Fibroblast of skin of left biceps (primary cell): ENCODE results near the gene MAPK11.

ENCODE experiments used
- DNase-seq, 2 experiments: peaks; one replicate each; pipeline ENCODE4 v3.0.0-alpha.2; 2013; ENCODE audit warnings: low read depth in 2 of 2

MAPK11 gene

DNA sequence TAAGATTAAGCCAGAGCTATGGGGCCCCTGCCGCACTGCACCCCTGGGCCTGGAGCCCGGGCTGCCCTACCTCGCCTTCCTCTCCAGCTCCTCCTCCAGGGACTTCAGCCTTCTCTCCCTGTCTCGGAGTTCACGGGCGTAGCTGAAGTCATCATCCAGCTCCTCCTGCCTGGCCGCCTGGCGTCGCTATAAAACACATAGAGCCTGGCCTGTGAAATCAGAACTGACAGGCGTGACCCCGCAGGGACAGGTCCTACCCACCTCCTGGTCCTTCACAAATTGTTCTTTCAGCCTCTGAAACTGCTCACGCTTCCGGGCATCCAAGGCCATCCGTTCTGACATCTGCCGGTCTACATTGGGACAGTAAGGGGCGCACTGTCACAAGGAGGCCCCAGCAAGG lies 46.1 kb downstream of the MAPK11 start:
- no peak for DNase-seq

DNA sequence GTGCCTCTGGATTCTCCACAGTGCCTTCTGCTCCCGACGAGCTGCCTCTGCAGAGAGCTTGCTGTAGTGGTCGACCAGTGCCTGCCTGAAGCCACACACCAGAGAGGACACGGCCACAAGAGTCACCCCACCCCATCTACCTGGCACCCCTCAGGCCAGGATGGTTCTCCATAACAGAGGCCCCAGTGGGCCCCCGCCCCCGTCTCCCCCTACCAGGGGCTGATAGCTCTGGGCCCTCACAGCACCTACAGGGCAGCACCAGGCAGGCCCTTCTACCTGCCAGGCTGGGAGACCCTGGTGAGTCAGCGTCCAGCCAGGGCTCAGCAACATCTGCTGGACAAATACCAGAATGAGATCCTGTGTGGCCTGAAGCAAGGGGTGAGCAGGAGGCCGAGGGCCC lies 47.7 kb downstream of the MAPK11 start:
- DNase-seq, result no peak

DNA sequence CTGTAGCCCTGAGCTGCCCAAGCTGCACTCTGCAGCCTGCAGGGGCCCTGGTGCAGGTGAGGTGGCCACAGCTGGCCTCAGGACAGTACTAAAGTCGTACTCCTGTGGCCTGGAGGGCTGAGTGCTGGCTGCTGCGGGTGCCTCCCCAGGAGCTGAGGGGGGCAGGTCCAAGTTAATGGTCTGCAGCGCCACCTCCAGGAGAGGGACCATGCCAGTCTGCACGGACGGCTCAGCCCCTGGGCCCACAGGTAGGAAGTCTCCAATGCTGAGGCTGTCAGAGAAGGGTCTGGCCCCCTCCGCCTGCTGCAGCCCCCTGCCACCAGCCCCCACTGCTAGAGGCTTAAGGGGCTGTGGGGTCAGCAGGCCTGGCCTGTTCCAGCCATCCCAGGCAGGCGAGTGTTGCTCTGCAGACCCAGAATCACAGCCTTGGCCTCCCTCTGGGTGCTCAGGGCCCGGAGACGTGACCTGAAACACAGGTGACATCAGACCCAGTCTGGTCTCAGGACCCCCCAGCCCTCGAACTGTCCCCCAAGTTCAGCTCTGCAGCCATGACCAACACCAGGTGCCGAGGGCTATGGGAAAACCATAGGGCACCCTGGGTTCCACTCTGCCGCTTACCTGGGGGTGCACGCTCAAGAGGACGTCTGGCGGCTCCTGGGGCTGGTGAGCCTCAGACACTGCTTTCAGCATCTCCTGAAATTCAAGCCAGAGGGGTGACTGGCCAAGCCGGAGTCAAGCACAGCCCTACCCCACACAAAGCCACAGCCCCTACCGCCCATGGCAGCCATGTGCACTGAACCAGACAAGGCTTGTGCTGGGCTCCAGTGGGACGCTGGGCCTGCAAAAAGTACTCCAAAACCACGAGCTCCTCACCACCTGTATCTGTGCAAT lies 48.5 kb downstream of the MAPK11 start:
- no peak for DNase-seq

DNA sequence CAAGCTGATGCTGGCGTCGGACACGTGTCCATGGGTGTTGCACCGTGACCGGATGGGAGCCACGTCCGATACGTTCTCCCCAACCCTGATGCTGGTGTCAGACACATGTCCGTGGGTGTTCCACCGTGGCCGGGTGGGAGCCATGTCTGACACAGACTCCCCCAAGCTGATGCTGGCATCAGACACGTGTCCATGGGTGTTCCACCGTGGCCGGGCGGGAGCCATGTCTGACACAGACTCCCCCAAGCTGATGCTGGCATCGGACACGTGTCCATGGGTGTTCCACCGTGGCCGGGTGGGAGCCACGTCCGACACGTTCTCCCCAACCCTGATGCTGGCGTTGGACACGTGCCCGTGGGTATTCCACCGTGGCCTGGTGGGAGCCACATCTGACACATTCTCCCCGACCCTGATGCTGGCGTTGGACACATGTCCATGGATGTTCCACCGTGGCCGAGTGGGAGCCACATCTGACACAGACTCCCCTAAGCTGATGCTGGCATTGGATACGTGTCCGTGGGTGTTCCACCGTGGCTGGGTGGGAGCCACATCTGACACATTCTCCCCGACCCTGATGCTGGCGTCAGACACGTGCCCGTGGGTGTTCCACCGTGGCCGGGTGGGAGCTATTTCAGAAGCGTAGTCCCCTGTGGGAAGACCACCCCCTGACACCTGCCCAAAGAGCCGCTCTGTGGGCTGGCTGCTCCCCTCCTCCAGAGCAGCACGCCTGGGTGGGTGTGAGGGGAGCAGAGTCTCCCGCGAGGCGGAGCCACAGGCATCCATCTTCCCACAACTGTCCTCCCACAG lies 49.4 kb downstream of the MAPK11 start:
- no peak for DNase-seq

DNA sequence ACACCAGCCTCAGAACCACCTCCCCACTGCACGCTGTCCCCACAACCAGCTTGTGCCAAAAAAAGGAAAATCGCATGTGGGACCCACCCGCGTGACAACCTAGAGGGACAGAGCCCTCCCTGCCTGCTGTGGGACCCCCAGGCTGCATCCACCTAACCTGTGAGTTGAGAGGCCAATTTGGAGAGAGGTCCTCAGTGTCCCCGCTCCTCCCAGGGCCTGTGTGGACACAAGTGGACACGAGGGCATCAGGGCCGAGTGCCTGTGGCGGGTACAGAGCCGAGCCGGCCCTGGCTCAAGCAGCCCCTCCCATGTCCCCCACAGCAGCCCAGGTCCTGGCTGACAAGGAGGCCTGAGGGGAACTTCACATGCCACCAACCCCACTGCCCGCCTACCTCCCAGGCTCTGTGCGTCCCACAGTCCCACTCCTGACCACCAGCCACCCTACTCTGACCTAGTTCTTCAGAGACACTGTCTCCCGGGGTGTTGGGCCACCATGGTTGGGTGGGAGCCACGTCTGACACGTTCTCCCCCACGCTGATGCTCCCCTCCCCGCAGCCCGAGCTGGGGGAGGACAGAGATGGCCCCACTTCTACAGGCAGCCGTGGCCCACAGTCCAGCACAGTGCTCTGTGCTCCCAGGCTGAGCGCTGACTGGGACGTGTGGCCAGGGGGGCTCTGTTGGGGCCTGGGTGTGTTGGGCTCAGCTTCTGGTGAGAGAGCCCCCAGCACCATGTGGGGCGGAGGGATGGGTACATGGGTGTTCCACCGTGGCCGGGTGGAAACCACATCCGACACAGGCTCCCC lies 50.2 kb downstream of the MAPK11 start:
- no peak for DNase-seq

DNA sequence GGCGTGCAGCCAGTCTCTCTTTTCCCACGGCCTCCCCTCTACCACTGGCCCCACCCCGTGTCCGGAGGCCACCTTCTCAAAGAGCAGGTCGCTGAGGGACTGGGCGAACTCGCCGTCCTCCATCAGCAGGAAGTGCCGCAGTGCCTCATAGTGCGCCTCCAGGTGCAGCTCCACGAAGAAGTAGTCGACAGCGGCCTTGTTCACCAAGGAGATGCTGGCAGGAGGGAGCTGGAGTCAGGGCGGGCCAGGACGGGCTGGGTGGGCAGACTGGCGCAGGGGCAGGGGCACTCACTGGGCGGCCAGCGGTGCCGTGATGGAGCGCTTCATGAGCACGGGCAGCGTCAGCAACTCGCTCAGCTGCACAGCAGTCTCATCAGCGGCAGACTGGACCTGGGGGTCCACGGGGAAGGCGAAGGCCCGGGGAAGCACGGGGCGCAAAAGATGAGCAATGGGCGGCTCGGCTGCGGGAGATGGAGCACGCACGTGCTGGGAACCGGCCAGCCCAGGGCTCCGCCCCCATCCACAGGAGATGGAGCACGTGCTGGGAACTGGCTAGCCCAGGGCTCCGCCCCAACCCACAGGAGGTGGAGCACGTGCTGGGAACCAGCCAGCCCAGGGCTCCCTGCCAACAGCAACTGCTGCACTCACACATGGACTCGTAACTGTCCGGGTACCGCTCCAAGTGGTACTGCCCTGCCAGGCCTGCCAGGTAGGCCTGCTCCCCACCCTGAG lies 51.0 kb downstream of the MAPK11 start:
- peak; percentile 42 to 47 for DNase-seq

DNA sequence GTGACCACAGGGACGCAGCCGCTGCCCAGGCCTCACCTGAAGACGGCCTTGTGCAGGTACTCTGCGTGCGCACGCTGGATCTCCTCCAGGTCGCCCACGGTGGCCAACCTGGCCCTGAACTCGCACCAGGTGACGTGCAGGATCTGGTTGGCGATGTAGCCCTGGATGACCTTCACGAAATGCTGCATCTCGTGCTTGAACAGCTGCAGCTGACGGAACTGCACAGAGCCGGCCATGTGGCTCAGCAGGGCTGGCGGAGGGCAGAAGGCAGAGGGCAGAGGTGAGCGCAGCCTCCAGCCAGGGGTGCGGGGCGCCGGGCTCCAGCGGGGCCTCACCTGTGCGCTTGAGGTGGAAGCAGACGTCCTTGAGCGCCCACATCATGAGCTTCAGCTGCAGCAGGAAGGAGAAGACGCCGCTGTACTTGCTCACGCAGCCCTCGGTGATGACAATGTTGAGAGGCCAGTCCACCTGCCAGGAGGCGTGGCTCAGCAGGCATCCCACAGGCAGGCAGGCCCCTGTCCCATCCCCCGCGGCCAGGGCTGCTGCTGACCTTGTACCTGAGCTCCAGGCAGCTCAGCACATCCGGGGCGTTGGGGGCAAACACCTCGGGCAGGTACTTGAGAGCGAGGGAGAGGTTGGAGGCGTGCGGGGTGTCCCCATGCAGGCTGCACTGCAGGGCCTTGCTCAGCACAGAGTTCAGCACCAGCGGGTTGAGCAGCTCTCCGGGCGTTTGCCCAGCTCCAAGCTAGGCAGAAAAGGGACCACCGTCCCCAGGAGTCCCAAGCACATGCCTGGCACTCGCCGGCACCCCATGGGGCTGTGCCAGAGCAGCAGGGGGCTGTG lies 51.8 kb downstream of the MAPK11 start:
- DNase-seq, result no peak

DNA sequence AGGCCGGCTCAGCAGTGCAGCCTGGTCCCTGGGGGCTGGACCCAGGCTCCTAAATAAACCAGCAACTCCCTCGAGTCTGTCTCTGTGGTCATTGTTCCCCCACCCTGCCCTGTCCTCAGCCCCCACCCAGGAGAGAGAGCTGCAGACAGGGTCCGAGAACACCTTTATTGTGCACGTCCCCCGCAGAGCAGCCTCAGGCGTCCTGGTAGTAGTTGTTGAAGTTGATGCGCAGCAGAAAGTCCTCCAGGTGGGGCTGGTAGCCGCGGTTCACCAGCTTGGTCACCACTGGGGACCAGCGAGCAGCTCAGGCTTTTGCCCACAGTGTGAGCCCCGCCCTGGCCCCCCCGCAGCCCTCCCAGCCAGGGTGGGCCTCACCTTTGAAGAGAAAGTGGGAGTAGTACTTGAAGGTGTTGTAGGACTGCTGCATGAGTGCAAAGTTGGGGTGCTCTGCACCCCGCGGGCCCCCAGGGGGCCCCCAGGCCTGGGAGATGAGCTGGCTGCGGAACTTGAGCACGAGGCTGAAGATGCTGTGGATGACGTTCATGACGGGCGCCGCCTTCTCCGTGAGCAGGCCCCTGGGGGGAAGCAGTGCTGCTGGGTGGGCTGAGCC lies 52.5 kb downstream of the MAPK11 start:
- DNase-seq, result no peak

DNA sequence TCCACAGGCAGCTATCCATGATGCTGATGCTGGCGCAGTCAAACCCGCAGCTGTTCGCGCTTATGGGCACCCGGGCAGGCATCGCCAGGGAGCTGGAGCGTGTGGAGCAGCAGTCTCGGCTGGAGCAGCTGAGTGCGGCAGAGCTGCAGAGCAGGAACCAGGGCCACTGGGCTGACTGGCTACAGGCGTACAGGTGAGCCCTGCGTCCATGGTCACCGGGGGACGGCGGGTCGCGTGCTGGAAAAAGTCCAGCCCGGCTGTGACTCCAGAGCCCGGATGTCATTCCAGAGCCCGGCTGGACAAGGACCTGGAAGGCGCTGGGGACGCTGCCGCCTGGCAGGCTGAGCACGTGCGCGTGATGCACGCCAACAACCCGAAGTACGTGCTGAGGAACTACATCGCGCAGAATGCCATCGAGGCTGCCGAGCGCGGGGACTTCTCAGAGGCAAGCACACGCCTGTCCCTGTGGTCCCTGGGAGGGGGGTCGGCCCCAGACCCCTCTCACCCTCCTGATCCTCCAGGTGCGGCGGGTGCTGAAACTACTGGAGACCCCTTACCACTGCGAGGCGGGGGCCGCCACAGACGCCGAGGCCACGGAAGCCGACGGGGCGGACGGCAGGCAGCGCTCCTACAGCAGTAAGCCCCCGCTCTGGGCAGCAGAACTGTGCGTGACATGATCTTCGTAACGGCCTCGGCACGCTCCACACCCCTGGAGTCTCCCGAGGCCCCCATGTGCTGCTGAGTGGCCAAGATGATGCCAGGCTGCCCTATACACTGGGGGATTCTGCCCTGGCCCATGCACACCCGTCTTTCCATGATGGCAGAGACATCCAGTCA lies 53.3 kb downstream of the MAPK11 start:
- no peak for DNase-seq

DNA sequence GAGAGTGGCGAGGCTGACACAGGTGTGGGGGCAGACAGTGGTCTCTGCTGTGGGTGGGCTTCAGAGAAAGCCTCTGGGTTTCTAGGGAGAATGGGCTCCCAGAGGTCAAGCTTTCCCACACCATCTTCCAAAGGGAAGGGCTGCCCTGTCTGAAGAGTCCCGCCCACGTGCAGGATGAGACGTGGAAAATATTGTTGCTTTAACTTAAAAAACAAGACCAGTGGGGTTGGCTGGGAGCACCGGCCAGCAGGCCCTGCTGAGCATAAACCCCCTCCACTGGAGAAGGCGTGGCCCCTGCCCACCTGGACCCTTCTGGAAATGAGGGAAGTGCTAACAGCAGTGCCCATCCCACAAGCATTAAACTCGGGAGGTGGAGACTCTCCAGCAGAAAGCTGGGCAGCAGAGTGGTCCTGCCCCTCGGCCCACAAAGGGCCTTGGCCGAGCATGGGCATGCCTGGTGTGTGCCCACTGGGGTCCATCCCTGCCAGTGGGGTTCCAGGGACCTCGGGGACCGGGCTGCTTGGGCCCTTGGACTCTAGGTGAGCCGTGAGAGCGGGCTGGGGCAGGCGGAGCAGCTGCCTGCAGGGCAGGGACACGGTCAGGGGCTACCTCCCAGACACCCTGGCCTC lies 54.0 kb downstream of the MAPK11 start:
- no peak for DNase-seq

DNA sequence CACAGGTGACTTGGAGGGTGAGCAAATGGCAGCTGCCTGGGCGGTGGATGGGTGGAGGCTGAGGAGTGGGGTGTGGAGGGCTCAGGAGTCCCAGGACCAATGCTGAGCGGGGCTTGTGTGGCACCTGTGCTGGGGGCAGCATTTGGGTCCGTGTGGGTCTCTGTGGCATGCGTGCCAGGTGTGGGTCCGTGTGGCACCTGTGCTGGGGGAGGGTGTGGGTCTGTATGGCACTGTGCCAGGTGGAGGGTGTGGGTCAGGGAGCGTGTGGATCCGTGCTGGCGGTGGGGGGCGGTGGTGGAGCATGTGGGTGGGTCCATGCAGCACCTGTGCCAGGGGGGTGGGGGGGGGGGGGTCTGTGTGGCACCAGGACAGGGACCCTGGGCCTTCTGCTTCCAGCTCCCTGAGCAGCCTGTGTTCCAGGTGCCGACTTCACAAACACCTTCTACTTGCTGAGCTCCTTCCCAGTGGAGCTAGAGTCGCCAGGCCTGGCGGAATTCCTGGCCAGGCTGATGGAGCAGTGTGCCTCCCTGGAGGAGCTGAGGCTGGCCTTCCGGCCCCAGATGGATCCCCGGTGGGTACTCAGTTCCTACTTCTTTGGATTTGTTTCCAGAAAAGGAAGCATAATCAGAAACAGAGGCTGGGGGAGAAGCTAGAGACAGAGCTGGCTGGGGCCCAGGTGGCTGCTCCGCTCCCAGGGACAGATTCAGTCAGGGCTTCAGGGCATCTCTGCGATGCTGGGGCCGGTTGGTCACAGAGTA lies 54.7 kb downstream of the MAPK11 start:
- DNase-seq, result no peak
